SK-N-SH treated with all-trans-retinoic acid at 6 μM for 48 hours (cell line): Measurements from ENCODE around the gene FBXL16.

Experiments
- BACH2 ChIP-seq: fragments of 250-450 bp; sonication (Bioruptor Pico); IDR thresholded peaks from 2 replicates; pipeline ENCODE4 v1.9.0; 2021; ENCODE audit warnings: mild to moderate bottlenecking, borderline replicate concordance
- POU6F1 ChIP-seq: fragments of 250-450 bp; sonication (Bioruptor Pico); IDR thresholded peaks from 2 replicates; pipeline ENCODE4 v1.8.0; 2021; ENCODE audit warnings: low read depth, mild to moderate bottlenecking, moderate library complexity, borderline replicate concordance
- TCF4 ChIP-seq: fragments of 250-450 bp; sonication (Bioruptor Pico); IDR thresholded peaks from 2 replicates; pipeline ENCODE4 v1.8.0; 2021; ENCODE audit warnings: mild to moderate bottlenecking, moderate library complexity, borderline replicate concordance
- TOX ChIP-seq: fragments of 250-450 bp; sonication (Bioruptor Pico); IDR thresholded peaks from 2 replicates; pipeline ENCODE4 v1.8.0; 2021; ENCODE audit warnings: mild to moderate bottlenecking, moderate library complexity, borderline replicate concordance
- ZC3H10 ChIP-seq: fragments of 250-450 bp; sonication (Bioruptor Pico); IDR thresholded peaks from 2 replicates; pipeline ENCODE4 v1.5.1; 2021; ENCODE audit warnings: mild to moderate bottlenecking, moderate library complexity
- ZFP3 ChIP-seq: fragments of 250-450 bp; sonication (Bioruptor Pico); IDR thresholded peaks from 2 replicates; pipeline ENCODE4 v1.5.0; 2020; ENCODE audit warnings: mild to moderate bottlenecking, moderate library complexity

- TF ChIP-seq ZC3H10 = no peak
- no peak for TF ChIP-seq TOX (CRISPR knock-in tag)
- no peak for TF ChIP-seq POU6F1 (CRISPR knock-in tag)
- TF ChIP-seq BACH2 (CRISPR knock-in tag) = no peak
- no peak for TF ChIP-seq ZFP3
- TF ChIP-seq TCF4 = no peak
Measured at GRCh38 chr16:732332-732731, 26.7 kb upstream of the FBXL16 start.
